LHCN-M2 (cell line): ENCODE results near the gene KDELR1. TPM values are rescaled to one million over a fixed set of nuclear protein-coding genes. Genes with fewer than 3 reads are reported as not detected.

Experiments
- DNase-seq: peaks from one replicate; pipeline ENCODE4 v3.0.0-alpha.2; 2012; ENCODE audit warnings: low read depth
- total RNA-seq: library from RNA; depleted of rRNA; stranded (reverse); fragments of >200 nt; gene quantifications from 2 replicates; pipeline ENCODE4 v1.2.3, GENCODE V29; 2014; rRNA removed

Gene KDELR1
- total RNA-seq, 1 experiment from 2014 or later: 121 TPM

GRCh38 chr19:48342841-48343540, 48.4 kb downstream of the KDELR1 start:
- peak; percentile 48 for DNase-seq

DNA sequence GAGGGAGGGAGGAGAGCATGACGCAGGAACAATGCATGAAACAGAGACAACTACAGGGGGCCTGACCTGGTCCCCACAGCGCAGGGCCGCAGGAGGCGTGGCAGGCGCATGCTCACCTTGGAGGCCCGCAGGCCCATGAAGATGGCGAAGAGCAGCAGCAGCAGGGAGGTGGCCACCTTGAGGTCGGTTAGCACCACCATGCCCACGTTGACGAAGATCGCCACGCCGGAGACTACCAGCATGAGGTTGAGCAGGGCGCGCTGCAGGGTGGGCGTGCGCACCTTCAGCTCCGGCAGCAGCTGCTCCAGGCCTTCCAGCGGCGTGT, 49.0 kb downstream of the KDELR1 start:
- no peak for DNase-seq

DNA sequence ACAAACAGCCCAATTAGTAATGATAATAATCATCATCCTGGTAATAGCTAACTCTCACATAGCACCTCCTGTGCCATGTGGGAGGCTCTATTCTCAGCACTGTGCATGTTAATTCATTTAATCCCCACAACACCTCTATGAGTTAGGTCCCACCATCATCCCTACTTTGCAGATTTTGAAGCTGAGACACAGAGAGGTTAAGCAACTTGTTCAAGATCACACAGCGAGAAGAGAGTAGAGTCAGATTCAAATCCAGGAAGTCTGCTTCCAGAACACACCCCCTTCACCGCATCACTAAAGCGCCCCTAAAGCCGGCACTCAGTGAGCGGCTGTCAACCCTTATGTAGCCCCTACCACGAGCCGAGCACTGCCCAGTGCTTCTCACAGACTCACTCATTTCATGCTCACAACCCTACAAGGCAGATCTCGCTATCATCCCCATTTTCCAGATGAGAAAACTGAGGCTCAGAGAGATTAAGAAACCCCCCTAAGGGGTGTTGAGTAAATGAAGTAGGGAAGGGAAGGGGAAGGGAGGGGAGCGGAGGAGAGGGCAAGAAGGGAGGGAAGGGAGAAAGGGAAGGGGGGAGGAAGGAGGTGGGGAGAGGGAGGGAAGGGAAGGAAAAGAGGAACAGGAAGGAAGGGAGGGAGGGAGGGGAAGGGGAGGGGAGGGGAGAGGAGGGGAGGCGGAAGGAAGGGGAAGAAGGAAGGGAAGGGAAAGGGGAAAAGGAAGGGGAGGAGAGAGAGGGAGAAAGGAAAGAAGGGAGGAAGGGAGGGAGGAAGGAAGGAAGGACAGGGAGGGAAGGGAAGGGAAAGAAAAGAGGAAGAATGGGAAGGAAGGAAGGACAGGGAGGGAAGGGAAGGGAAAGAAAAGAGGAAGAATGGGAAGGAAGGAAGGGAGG, 49.6 kb downstream of the KDELR1 start:
- no peak for DNase-seq

- peak; percentile 39 for DNase-seq
Measured at GRCh38 chr19:48340995-48341394, 50.4 kb downstream of the KDELR1 start.

GRCh38 chr19:48338802-48339503, 52.4 kb downstream of the KDELR1 start:
- no peak for DNase-seq

GRCh38 chr19:48338253-48338755, 53.0 kb downstream of the KDELR1 start:
- DNase-seq: no peak

GRCh38 chr19:48333467-48334384, 57.6 kb downstream of the KDELR1 start:
- DNase-seq: peak; percentile 81

DNA sequence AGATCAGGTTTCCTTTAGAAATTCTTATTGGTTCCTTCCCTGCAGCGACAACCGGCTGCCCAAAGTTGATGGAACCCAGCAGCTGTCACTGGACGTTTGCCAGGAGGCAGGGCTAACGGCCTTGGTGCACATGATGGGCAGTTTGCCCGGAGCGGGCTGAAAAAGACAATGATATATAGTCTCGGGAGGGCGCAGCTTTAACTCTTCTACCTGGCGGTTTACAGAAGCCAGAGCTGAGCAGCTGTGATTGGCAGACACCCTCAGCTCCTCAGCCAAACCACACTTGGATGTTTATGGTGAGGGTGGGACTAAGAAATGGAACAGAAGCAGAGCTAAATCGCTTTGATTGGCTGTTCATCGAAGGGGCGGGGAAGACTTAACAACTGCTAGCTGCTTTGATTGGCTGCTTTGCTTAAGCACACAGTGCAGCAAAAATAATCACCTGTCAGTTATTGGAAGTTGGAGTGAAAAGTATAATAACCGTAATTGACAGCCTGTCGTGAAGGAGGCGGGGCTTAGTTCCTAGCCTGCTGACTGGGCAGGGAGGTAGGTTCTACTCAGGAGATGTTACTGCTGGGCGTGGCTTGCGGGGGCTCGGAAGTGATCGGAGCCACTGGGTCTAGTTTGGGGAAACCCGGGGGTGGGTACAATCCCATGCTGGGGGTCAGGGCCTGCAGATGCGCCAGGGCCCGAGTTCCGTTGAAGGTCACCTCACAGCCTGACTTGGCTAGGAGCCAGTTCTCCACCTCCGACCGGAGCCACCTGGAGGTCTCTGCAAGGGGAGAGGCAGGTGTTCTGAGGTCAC, 58.5 kb downstream of the KDELR1 start:
- DNase-seq: peak; percentile 99

Other genes starting within 250 kb of the KDELR1 start
- gene LIG1, start 221.2 kb downstream of the KDELR1 start, total RNA-seq: 49.8 and 54.9 TPM in 2 replicates
- 1.3 and 2.9 TPM in 2 replicates for gene ZSWIM9, start 220.9 kb downstream of the KDELR1 start, total RNA-seq
- 12.3 and 26.1 TPM in 2 replicates for gene CARD8, start 135.6 kb downstream of the KDELR1 start, total RNA-seq
- 0.13 TPM in 1 of 2 replicates, not detected in the other for gene ZNF114, start 121.5 kb downstream of the KDELR1 start, total RNA-seq
- gene EMP3, start 66.0 kb downstream of the KDELR1 start, total RNA-seq: 184 and 258 TPM in 2 replicates
- gene TMEM143, start 27.6 kb downstream of the KDELR1 start, total RNA-seq: 7.3 and 7.6 TPM in 2 replicates
- not detected in 2 replicates for gene SYNGR4, start 27.2 kb downstream of the KDELR1 start, total RNA-seq
- not detected in 2 replicates for gene GRIN2D, start 2.1 kb upstream of the KDELR1 start, total RNA-seq
- 66.9 and 70.5 TPM in 2 replicates for gene GRWD1, start 54.4 kb upstream of the KDELR1 start, total RNA-seq
- gene KCNJ14, start 64.0 kb upstream of the KDELR1 start, total RNA-seq: 0.52 and 0.71 TPM in 2 replicates
- gene CYTH2, start 77.8 kb upstream of the KDELR1 start, total RNA-seq: 37.7 and 61.0 TPM in 2 replicates
- gene LMTK3, start 120.3 kb upstream of the KDELR1 start, total RNA-seq: 0.06 and 0.13 TPM in 2 replicates
- gene SULT2B1, start 160.6 kb upstream of the KDELR1 start, total RNA-seq: not detected in 2 replicates
- gene SPACA4, start 215.2 kb upstream of the KDELR1 start, total RNA-seq: not detected in 2 replicates
- gene FAM83E, start 223.5 kb upstream of the KDELR1 start, total RNA-seq: not detected in 2 replicates
- gene RPL18, start 227.6 kb upstream of the KDELR1 start, total RNA-seq: 1,651 and 2,205 TPM in 2 replicates
- 13.3 and 16.2 TPM in 2 replicates for gene SPHK2, start 228.0 kb upstream of the KDELR1 start, total RNA-seq
- 2.9 and 4.8 TPM in 2 replicates for gene DBP, start 245.8 kb upstream of the KDELR1 start, total RNA-seq